Superior temporal gyrus (tissue), 1 donor: ENCODE data around the gene TMBIM4.

Source experiments
- DNase-seq: peaks from one replicate; pipeline ENCODE4 v3.0.0-alpha.2; 2016; ENCODE audit errors: extremely low spot score

The TMBIM4 gene

GRCh38 chr12:66140731-66141130, 29.1 kb downstream of the TMBIM4 start:
- no peak for DNase-seq

GRCh38 chr12:66139328-66139727, 30.5 kb downstream of the TMBIM4 start:
- DNase-seq, result no peak

GRCh38 chr12:66137937-66138336, 31.9 kb downstream of the TMBIM4 start:
- no peak for DNase-seq

GRCh38 chr12:66132408-66132807, 37.4 kb downstream of the TMBIM4 start:
- DNase-seq, result no peak

GRCh38 chr12:66131067-66131688, 38.6 kb downstream of the TMBIM4 start:
- peak; percentile 21 for DNase-seq

GRCh38 chr12:66130267-66131066, 39.3 kb downstream of the TMBIM4 start, which contains the start of gene LLPH:
Gene LLPH, minus strand, starts transcription at chr12:66130750. Its CDS starts 1,644 bp downstream, at chr12:66129106.
- peak; percentile 91 for DNase-seq

- DNase-seq, result no peak
These were observed 39.9 kb downstream of the TMBIM4 start for GRCh38 chr12:66129934-66130266.

GRCh38 chr12:66127650-66128049, 42.1 kb downstream of the TMBIM4 start:
- no peak for DNase-seq

- DNase-seq, result no peak
These were observed 49.3 kb downstream of the TMBIM4 start for GRCh38 chr12:66120477-66120876.

GRCh38 chr12:66119870-66120241, 49.9 kb downstream of the TMBIM4 start:
- no peak for DNase-seq

- DNase-seq, result no peak
These were observed 50.4 kb downstream of the TMBIM4 start for GRCh38 chr12:66119229-66119869.

- DNase-seq, result no peak
These were observed 51.4 kb downstream of the TMBIM4 start for GRCh38 chr12:66118240-66118891.

- DNase-seq, result no peak
These were observed 52.6 kb downstream of the TMBIM4 start for GRCh38 chr12:66117242-66117641.

GRCh38 chr12:66115071-66115600, 54.7 kb downstream of the TMBIM4 start:
- DNase-seq, result no peak

GRCh38 chr12:66113471-66113870, 56.3 kb downstream of the TMBIM4 start:
- DNase-seq, result no peak

GRCh38 chr12:66111605-66112004, 58.2 kb downstream of the TMBIM4 start:
- no peak for DNase-seq

GRCh38 chr12:66109056-66109455, 60.7 kb downstream of the TMBIM4 start:
- DNase-seq, result no peak

GRCh38 chr12:66108386-66108785, 61.4 kb downstream of the TMBIM4 start:
- no peak for DNase-seq

GRCh38 chr12:66107451-66107915, 62.3 kb downstream of the TMBIM4 start:
- peak; percentile 93 for DNase-seq

- DNase-seq, result no peak
These were observed 66.5 kb downstream of the TMBIM4 start for GRCh38 chr12:66103016-66103913.
